ENCODE data around the gene AGPS. TPM values are rescaled to one million over a fixed set of nuclear protein-coding genes. Genes with fewer than 3 reads are reported as not detected.

AGPS gene
- total RNA-seq, 4 donors from 2014 or later = 20.2 to 34.0 (median 25.5) TPM

DNA sequence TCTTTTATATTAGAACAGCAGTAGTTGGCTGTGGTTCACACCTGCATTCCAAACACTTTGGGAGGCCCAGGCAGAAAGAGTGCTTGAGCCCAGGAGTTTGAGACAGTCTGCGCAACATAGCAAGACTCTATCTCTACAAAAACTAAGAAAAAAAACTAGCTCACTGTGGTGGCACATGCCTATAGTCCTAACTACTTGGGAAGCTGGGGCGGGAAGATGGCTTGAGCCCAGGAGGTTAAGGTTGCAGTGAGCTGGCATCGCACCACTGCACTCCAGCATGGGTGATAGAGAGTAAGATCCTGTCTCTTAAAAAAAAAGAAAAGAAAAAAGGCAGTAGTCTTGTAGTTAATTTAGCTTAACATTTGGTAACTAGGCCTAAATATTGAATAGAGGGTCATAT is 136.6 kb downstream of the AGPS start:
- peaks cover 0 to 23% (median 0%) of the 10 kb centered on the region in 3 donors for H3K36me3 ChIP-seq
- no peaks in the 10 kb centered on the region for H3K4me1 ChIP-seq
- intact Hi-C loops (cut with DNase I) = no loop called here
- no peaks in the 10 kb centered on the region for H3K27me3 ChIP-seq
- TF ChIP-seq CTCF (IDR thresholded peaks at IDR 0.05) (no peak), POLR2A (IDR thresholded peaks at IDR 0.05) (no peak)
- no peaks in the 10 kb centered on the region for H3K9me3 ChIP-seq
- H3K27ac ChIP-seq = no peak overlapping the region
- WGBS, 2 donors = 95 to 96% methylated on average over 2 to 3 of the region's 3 CpGs
- DNase-seq = no peak
- no peak overlapping the region for H3K4me3 ChIP-seq

DNA sequence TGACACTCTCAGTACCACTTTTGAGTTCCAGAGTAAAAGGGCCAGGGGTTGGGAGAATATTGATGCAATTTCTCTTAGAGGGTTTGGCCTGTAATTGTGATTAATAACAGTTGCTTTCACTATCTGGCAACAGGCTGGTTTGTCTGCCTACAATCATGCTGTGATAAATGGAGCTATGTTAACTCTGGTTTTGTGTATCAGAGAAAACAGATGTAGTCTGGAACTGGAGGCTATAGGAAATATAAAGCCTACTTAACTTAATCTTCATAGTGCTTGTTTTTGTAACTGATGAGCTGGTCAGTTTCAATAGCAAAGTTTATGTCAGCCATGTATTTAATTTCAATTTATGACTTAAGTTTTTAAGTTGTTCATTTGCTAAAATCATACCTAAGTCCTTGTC is 138.0 kb downstream of the AGPS start:
- no peaks in the 10 kb centered on the region for H3K27me3 ChIP-seq
- DNase-seq = no peak
- H3K4me3 ChIP-seq = no peak overlapping the region
- no peaks in the 10 kb centered on the region for H3K4me1 ChIP-seq
- no peaks in the 10 kb centered on the region for H3K9me3 ChIP-seq
- intact Hi-C loops (cut with DNase I) = no loop called here
- H3K27ac ChIP-seq = no peak overlapping the region
- peaks cover 0 to 9% (median 0%) of the 10 kb centered on the region in 3 donors for H3K36me3 ChIP-seq
- TF ChIP-seq POLR2A (IDR thresholded peaks at IDR 0.05) (no peak), CTCF (IDR thresholded peaks at IDR 0.05) (no peak)

- TF ChIP-seq CTCF (IDR thresholded peaks at IDR 0.05) (no peak), POLR2A (IDR thresholded peaks at IDR 0.05) (no peak)
- no peak for DNase-seq
- Histone ChIP-seq H3K36me3 (no peaks in the 10 kb centered on the region), H3K4me3 (no peak overlapping the region), H3K27ac (no peak overlapping the region), H3K9me3 (no peaks in the 10 kb centered on the region), H3K27me3 (no peaks in the 10 kb centered on the region), H3K4me1 (no peaks in the 10 kb centered on the region)
- 98 to 99% methylated on average over 5 of the region's 5 CpGs for WGBS, 2 donors
- intact Hi-C loops (cut with DNase I) = no loop called here
These were observed 139.1 kb downstream of the AGPS start for GRCh38 chr2:177531706-177532105.

DNA sequence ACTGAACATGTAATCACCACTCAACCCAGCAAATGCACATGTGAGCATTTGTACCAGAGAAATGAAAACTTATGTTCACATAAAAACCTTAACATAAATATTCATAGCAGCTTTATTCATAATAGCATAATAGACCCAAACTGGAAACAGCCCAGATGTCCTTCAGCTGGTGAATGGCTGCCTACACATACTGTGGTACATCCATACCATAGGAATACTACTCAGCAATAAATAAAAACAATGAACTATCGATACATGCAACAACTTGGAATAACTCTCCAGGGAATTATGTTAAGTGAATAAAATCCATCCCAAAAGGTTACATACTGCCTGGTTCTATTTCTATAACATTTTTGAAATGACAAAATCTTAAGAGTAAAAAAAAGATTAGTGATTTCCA is 140.0 kb downstream of the AGPS start:
- Histone ChIP-seq H3K4me1 (no peaks in the 10 kb centered on the region), H3K4me3 (no peak overlapping the region), H3K27me3 (no peaks in the 10 kb centered on the region), H3K9me3 (no peaks in the 10 kb centered on the region), H3K36me3 (no peaks in the 10 kb centered on the region), H3K27ac (no peak overlapping the region)
- WGBS, 2 donors = 95 to 96% methylated on average over 1 of the region's 1 CpG
- TF ChIP-seq CTCF (IDR thresholded peaks at IDR 0.05) (no peak), POLR2A (IDR thresholded peaks at IDR 0.05) (no peak)
- DNase-seq = no peak
- intact Hi-C loops (cut with DNase I) = no loop called here

DNA sequence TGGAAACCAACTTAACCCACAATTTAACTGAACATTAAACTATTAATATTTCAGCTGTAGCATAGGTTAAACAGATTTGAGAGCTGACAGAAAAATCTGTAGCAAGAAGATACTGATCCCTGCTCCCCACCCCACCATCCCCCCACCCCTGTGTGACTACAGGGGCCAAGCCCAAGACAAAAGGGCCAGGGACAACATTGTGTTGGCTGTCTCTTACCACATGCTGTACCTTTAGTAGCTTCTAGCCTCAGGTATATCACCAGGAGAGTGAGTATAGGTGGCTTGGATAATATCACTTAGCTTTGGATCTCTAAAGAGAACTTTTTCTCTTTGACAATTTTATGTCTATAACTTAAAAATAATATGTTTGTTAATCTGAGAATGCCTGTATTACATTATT is 140.7 kb downstream of the AGPS start:
- H3K9me3 ChIP-seq = no peaks in the 10 kb centered on the region
- H3K27me3 ChIP-seq = no peaks in the 10 kb centered on the region
- H3K27ac ChIP-seq = no peak overlapping the region
- H3K4me1 ChIP-seq = no peaks in the 10 kb centered on the region
- peaks cover 0 to under 1% (median 0%) of the 10 kb centered on the region in 3 donors for H3K36me3 ChIP-seq
- intact Hi-C loops (cut with DNase I) = no loop called here
- no peak for DNase-seq
- no peak overlapping the region for H3K4me3 ChIP-seq
- TF ChIP-seq CTCF (IDR thresholded peaks at IDR 0.05) (no peak), POLR2A (IDR thresholded peaks at IDR 0.05) (no peak)
